Measurements from ENCODE around the gene FBXO21.

Gene FBXO21

GRCh38 chr12:117147639-117148038, 42.6 kb downstream of the FBXO21 start:
- no peak for DNase-seq
- no peak overlapping the region for H3K27ac ChIP-seq (ENCODE audit: low read length)
- H3K4me3 ChIP-seq (ENCODE audit: low read length) = no peak overlapping the region
- no peaks in the 10 kb centered on the region for H4K20me1 ChIP-seq (ENCODE audit: insufficient read depth, low read length)
- no peaks in the 10 kb centered on the region for H3K79me2 ChIP-seq (ENCODE audit: low read length)
- no peaks in the 10 kb centered on the region for H3K4me1 ChIP-seq (ENCODE audit: low read length)
- H3K9me2 ChIP-seq (replicated peaks; ENCODE audit: insufficient read depth, low read length) = no peaks in the 10 kb centered on the region
- no peaks in the 10 kb centered on the region for H3F3A ChIP-seq (ENCODE audit: insufficient read depth, low read length)
- H3K4me2 ChIP-seq (ENCODE audit: low read depth, low read length) = no peak overlapping the region
- no peaks in the 10 kb centered on the region for H3K27me3 ChIP-seq (replicated peaks; ENCODE audit: insufficient read depth, low read length)
- H3K9me3 ChIP-seq (replicated peaks; ENCODE audit: insufficient read depth, low read length) = no peaks in the 10 kb centered on the region
- no peak overlapping the region for H3K9ac ChIP-seq (ENCODE audit: low read length)
- H3K36me3 ChIP-seq (replicated peaks; ENCODE audit: insufficient read depth, low read length) = no peaks in the 10 kb centered on the region
- no peak overlapping the region for H2AFZ ChIP-seq (ENCODE audit: low read length)
- TF ChIP-seq CTCF (IDR thresholded peaks at IDR 0.05; ENCODE audit: low read length) (no peak), EZH2 (optimal IDR thresholded peaks at IDR 0.05; ENCODE audit: low read depth, low read length) (no peak), EZH2phosphoT487 (IDR thresholded peaks at IDR 0.05; ENCODE audit: low read length) (no peak)

DNA sequence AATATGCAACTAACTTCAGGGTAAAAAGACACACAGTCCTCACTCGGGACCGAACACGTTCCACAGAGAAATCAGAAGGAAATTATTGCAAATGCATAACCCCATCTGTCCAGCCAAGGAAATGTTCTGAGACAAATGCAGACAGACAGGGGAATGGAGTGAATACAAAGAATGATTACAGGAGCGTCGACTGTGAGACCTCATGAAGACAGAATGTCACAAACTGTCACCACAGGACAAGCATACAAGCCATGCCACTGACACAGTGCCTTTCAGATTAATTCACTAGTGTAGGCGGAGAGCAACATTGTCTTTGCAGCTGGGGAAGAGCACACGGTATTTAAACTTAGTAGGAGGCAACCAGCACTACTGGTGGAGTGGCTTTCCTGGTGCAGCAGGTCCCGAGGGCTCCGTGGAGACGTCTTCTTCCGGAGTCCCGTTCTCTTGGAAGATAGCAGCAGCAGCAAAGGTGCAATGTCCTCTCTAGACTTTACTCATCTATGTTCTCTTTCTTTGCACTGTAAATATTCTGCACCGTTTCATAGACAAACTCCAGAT, 44.6 kb downstream of the FBXO21 start:
- no peaks in the 10 kb centered on the region for H3K9me2 ChIP-seq (replicated peaks; ENCODE audit: insufficient read depth, low read length)
- no peak overlapping the region for H3K4me3 ChIP-seq (ENCODE audit: low read length)
- TF ChIP-seq EZH2phosphoT487 (IDR thresholded peaks at IDR 0.05; ENCODE audit: low read length) (no peak), EZH2 (optimal IDR thresholded peaks at IDR 0.05; ENCODE audit: low read depth, low read length) (no peak), CTCF (IDR thresholded peaks at IDR 0.05; ENCODE audit: low read length) (no peak)
- no peaks in the 10 kb centered on the region for H3K36me3 ChIP-seq (replicated peaks; ENCODE audit: insufficient read depth, low read length)
- H3K27ac ChIP-seq (ENCODE audit: low read length) = no peak overlapping the region
- no peaks in the 10 kb centered on the region for H4K20me1 ChIP-seq (ENCODE audit: insufficient read depth, low read length)
- H3K27me3 ChIP-seq (replicated peaks; ENCODE audit: insufficient read depth, low read length) = no peaks in the 10 kb centered on the region
- H3K4me1 ChIP-seq (ENCODE audit: low read length) = no peaks in the 10 kb centered on the region
- H3K79me2 ChIP-seq (ENCODE audit: low read length) = no peaks in the 10 kb centered on the region
- H3K4me2 ChIP-seq (ENCODE audit: low read depth, low read length) = no peak overlapping the region
- DNase-seq = no peak
- H3K9me3 ChIP-seq (replicated peaks; ENCODE audit: insufficient read depth, low read length) = no peaks in the 10 kb centered on the region
- H2AFZ ChIP-seq (ENCODE audit: low read length) = no peak overlapping the region
- H3F3A ChIP-seq (ENCODE audit: insufficient read depth, low read length) = no peaks in the 10 kb centered on the region
- H3K9ac ChIP-seq (ENCODE audit: low read length) = no peak overlapping the region

GRCh38 chr12:117144599-117144998, 45.7 kb downstream of the FBXO21 start:
- Histone ChIP-seq H3K4me3 (ENCODE audit: low read length) (no peak overlapping the region), H3K36me3 (replicated peaks; ENCODE audit: insufficient read depth, low read length) (no peaks in the 10 kb centered on the region)
- no peak for DNase-seq

More at GRCh38 chr12:117144599-117144998, 45.7 kb downstream of the FBXO21 start:
- Histone ChIP-seq H3K27me3 (replicated peaks; ENCODE audit: insufficient read depth, low read length) (no peaks in the 10 kb centered on the region), H2AFZ (ENCODE audit: low read length) (no peak overlapping the region), H4K20me1 (ENCODE audit: insufficient read depth, low read length) (no peaks in the 10 kb centered on the region), H3K9ac (ENCODE audit: low read length) (no peak overlapping the region), H3K4me1 (ENCODE audit: low read length) (no peaks in the 10 kb centered on the region), H3F3A (ENCODE audit: insufficient read depth, low read length) (no peaks in the 10 kb centered on the region), H3K9me3 (replicated peaks; ENCODE audit: insufficient read depth, low read length) (no peaks in the 10 kb centered on the region), H3K4me2 (ENCODE audit: low read depth, low read length) (no peak overlapping the region), H3K79me2 (ENCODE audit: low read length) (no peaks in the 10 kb centered on the region), H3K27ac (ENCODE audit: low read length) (no peak overlapping the region), H3K9me2 (replicated peaks; ENCODE audit: insufficient read depth, low read length) (no peaks in the 10 kb centered on the region)
- TF ChIP-seq CTCF (IDR thresholded peaks at IDR 0.05; ENCODE audit: low read length) (no peak), EZH2phosphoT487 (IDR thresholded peaks at IDR 0.05; ENCODE audit: low read length) (no peak)

Measured in MM.1S (cell line).